ENCODE data around the gene IL3. TPM values are rescaled to one million over a fixed set of nuclear protein-coding genes. Genes with fewer than 3 reads are reported as not detected.

IL3 gene
- total RNA-seq, 1 experiment from 2014 or later: not detected

- Histone ChIP-seq H3K27me3 (ENCODE audit: control insufficient read depth, insufficient read depth, low read length) (no peaks in the 10 kb centered on the region; the same call in 1 of the 2 replicates), H3K27ac (ENCODE audit: low read length) (no peak overlapping the region), H3K4me1 (ENCODE audit: control insufficient read depth, insufficient read depth, low read length) (peaks cover 2% of the 10 kb centered on the region; the same call in 1 of the 2 replicates), H3K4me3 (ENCODE audit: low read depth in 2 of 2, low read length in 2 of 2) (no peak overlapping the region), H3K36me3 (ENCODE audit: control insufficient read depth, insufficient read depth, low read length) (no peaks in the 10 kb centered on the region), H3K9me3 (ENCODE audit: control insufficient read depth, insufficient read depth, low read depth, low read length) (no peaks in the 10 kb centered on the region)
- TF ChIP-seq POLR2AphosphoS5 (IDR thresholded peaks at IDR 0.05; ENCODE audit: low read depth, low read length): no peak
- TF ChIP-seq CTCF (IDR thresholded peaks at IDR 0.05): no peak
- no peak for TF ChIP-seq SIN3A (IDR thresholded peaks at IDR 0.05; ENCODE audit: borderline replicate concordance, insufficient read depth, low read depth, low read length)
- TF ChIP-seq REST (IDR thresholded peaks at IDR 0.05; ENCODE audit: insufficient read depth in 1 of 2, low read depth in 2 of 2, low read length in 1 of 2): no peak
- no peak for TF ChIP-seq TCF7L2 (IDR thresholded peaks at IDR 0.05; ENCODE audit: low read depth, low read length)
- ChIA-PET POLR2A (no interaction called here), CTCF (no interaction called here)
- BruUV-seq (replicated peaks): no TSS peak
- no peak for DNase-seq (ENCODE audit: low read depth, low spot score)
- no peak for ATAC-seq
- intact Hi-C loops (cut with micrococcal nuclease; ENCODE audit: unreplicated experiment): no loop called here
- in situ Hi-C loops (cut with HindIII; ENCODE audit: low pct_unique_long_range_greater_than_20kb, low sequenced_read_pairs): no loop called here
These were observed 41.0 kb downstream of the IL3 start for GRCh38 chr5:132101385-132101880.

GRCh38 chr5:132102101-132102701 is 41.7 kb downstream of the IL3 start:
- no peaks in the 10 kb centered on the region for H3K36me3 ChIP-seq (ENCODE audit: control insufficient read depth, insufficient read depth, low read length)
- intact Hi-C loops (cut with micrococcal nuclease; ENCODE audit: unreplicated experiment): no loop called here
- DNase-seq (ENCODE audit: low read depth, low spot score) (no peak), ATAC-seq (0 out of 2 replicates have a peak, but pooled peaks have one; percentile 22)
- in situ Hi-C loops (cut with HindIII; ENCODE audit: low pct_unique_long_range_greater_than_20kb, low sequenced_read_pairs): no loop called here
- H3K9me3 ChIP-seq (ENCODE audit: control insufficient read depth, insufficient read depth, low read depth, low read length): no peaks in the 10 kb centered on the region
- peaks cover 2% of the 10 kb centered on the region; the same call in 1 of the 2 replicates for H3K4me1 ChIP-seq (ENCODE audit: control insufficient read depth, insufficient read depth, low read length)
- BruUV-seq (replicated peaks): no TSS peak
- no peak for TF ChIP-seq POLR2AphosphoS5 (IDR thresholded peaks at IDR 0.05; ENCODE audit: low read depth, low read length)
- TF ChIP-seq TCF7L2 (IDR thresholded peaks at IDR 0.05; ENCODE audit: low read depth, low read length): no peak
- no peak for TF ChIP-seq REST (IDR thresholded peaks at IDR 0.05; ENCODE audit: insufficient read depth in 1 of 2, low read depth in 2 of 2, low read length in 1 of 2)
- TF ChIP-seq SIN3A (IDR thresholded peaks at IDR 0.05; ENCODE audit: borderline replicate concordance, insufficient read depth, low read depth, low read length): no peak
- no peak for TF ChIP-seq CTCF (IDR thresholded peaks at IDR 0.05)
- CTCF ChIA-PET: no interaction called here
- H3K4me3 ChIP-seq (ENCODE audit: low read depth in 2 of 2, low read length in 2 of 2): no peak overlapping the region
- no peak overlapping the region for H3K27ac ChIP-seq (ENCODE audit: low read length)
- POLR2A ChIA-PET: no interaction called here
- no peaks in the 10 kb centered on the region; the same call in 1 of the 2 replicates for H3K27me3 ChIP-seq (ENCODE audit: control insufficient read depth, insufficient read depth, low read length)

Data from Panc1 (cell line).